ENCODE results near the gene KCNJ6. TPM values are rescaled to one million over a fixed set of nuclear protein-coding genes. Genes with fewer than 3 reads are reported as not detected.

The KCNJ6 gene
- total RNA-seq, 2 experiments from 2014 or later: not detected

GRCh38 chr21:37631319-37632117, 284.7 kb downstream of the KCNJ6 start:
- no peak overlapping the region for H3K4me2 ChIP-seq (ENCODE audit: low read length)

GRCh38 chr21:37630872-37631271, 285.4 kb downstream of the KCNJ6 start:
- H3K4me3 ChIP-seq (ENCODE audit: low read depth, low read length, poor library complexity, severe bottlenecking): no peak overlapping the region
- H3K79me2 ChIP-seq (ENCODE audit: insufficient read depth, low read depth, low read length): no peaks in the 10 kb centered on the region
- H4K20me1 ChIP-seq (ENCODE audit: insufficient read depth, low read length): no peaks in the 10 kb centered on the region
- no peak for TF ChIP-seq EZH2phosphoT487 (IDR thresholded peaks at IDR 0.05; ENCODE audit: borderline replicate concordance, low read depth, low read length)
- TF ChIP-seq, protein P1, sequence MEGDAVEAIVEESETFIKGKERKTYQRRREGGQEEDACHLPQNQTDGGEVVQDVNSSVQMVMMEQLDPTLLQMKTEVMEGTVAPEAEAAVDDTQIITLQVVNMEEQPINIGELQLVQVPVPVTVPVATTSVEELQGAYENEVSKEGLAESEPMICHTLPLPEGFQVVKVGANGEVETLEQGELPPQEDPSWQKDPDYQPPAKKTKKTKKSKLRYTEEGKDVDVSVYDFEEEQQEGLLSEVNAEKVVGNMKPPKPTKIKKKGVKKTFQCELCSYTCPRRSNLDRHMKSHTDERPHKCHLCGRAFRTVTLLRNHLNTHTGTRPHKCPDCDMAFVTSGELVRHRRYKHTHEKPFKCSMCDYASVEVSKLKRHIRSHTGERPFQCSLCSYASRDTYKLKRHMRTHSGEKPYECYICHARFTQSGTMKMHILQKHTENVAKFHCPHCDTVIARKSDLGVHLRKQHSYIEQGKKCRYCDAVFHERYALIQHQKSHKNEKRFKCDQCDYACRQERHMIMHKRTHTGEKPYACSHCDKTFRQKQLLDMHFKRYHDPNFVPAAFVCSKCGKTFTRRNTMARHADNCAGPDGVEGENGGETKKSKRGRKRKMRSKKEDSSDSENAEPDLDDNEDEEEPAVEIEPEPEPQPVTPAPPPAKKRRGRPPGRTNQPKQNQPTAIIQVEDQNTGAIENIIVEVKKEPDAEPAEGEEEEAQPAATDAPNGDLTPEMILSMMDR (conservative IDR thresholded peaks at IDR 0.05; ENCODE audit: low read length): no peak
- no peak overlapping the region for H2AFZ ChIP-seq (ENCODE audit: low read length)
- POLR2A ChIA-PET: no interaction called here
- H3K9me2 ChIP-seq (ENCODE audit: insufficient read depth, low read length): no peaks in the 10 kb centered on the region
- H3K27ac ChIP-seq (ENCODE audit: low read depth, low read length, poor library complexity, severe bottlenecking): no peak overlapping the region
- no peak overlapping the region for H3K4me2 ChIP-seq (ENCODE audit: low read length)
- DNase-seq (ENCODE audit: low spot score): no peak
- no peaks in the 10 kb centered on the region for H3K9me3 ChIP-seq (ENCODE audit: low read length)
- no peaks in the 10 kb centered on the region for H3K4me1 ChIP-seq (ENCODE audit: insufficient read depth, low read length, poor library complexity, severe bottlenecking)
- no peaks in the 10 kb centered on the region for H3K36me3 ChIP-seq (ENCODE audit: insufficient read depth, low read length)
- CTCF ChIA-PET (ENCODE audit: unreplicated experiment): no interaction called here
- intact Hi-C loops (cut with micrococcal nuclease; ENCODE audit: unreplicated experiment): no loop called here
- BruUV-seq (replicated peaks): no TSS peak

More at GRCh38 chr21:37631319-37632117, 284.7 kb downstream of the KCNJ6 start:
- Histone ChIP-seq H3K4me3 (ENCODE audit: low read depth, low read length, poor library complexity, severe bottlenecking) (no peak overlapping the region), H3K4me1 (ENCODE audit: insufficient read depth, low read length, poor library complexity, severe bottlenecking) (no peaks in the 10 kb centered on the region), H3K9me2 (ENCODE audit: insufficient read depth, low read length) (no peaks in the 10 kb centered on the region), H3K36me3 (ENCODE audit: insufficient read depth, low read length) (no peaks in the 10 kb centered on the region), H3K9me3 (ENCODE audit: low read length) (no peaks in the 10 kb centered on the region), H2AFZ (ENCODE audit: low read length) (no peak overlapping the region), H3K27ac (ENCODE audit: low read depth, low read length, poor library complexity, severe bottlenecking) (no peak overlapping the region), H3K79me2 (ENCODE audit: insufficient read depth, low read depth, low read length) (no peaks in the 10 kb centered on the region), H4K20me1 (ENCODE audit: insufficient read depth, low read length) (no peaks in the 10 kb centered on the region)
- DNase-seq (ENCODE audit: low spot score): no peak
- no TSS peak for BruUV-seq (replicated peaks)
- ChIA-PET POLR2A (no interaction called here), CTCF (ENCODE audit: unreplicated experiment) (no interaction called here)
- intact Hi-C loops (cut with micrococcal nuclease; ENCODE audit: unreplicated experiment): no loop called here
- TF ChIP-seq, protein P1 (conservative IDR thresholded peaks at IDR 0.05; ENCODE audit: low read length): no peak
- TF ChIP-seq EZH2phosphoT487 (IDR thresholded peaks at IDR 0.05; ENCODE audit: borderline replicate concordance, low read depth, low read length): no peak

DNA sequence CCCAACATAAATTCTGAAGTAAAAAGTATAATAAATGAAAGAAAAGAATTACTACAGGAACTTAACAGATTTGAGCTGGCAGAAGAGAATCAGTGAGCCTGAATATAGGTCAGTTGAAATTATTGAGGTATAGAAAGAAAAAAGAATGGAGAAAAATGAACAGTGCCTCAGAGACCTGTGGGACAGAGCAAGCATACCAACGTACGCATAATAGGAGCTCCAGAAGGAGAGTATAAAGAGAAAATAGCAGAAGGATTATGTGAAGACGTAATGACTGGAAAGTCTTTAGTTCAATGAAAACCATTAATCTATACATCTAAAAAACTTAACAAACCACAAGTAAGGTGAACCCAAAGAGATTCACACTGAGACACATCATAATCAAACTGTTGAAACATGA, 287.9 kb downstream of the KCNJ6 start:
- intact Hi-C loops (cut with micrococcal nuclease; ENCODE audit: unreplicated experiment): no loop called here
- H3K9me2 ChIP-seq (ENCODE audit: insufficient read depth, low read length): no peaks in the 10 kb centered on the region
- CTCF ChIA-PET (ENCODE audit: unreplicated experiment): no interaction called here

More for the DNA sequence above, 287.9 kb downstream of the KCNJ6 start:
- no peaks in the 10 kb centered on the region for H3K4me1 ChIP-seq (ENCODE audit: insufficient read depth, low read length, poor library complexity, severe bottlenecking)
- no peak overlapping the region for H3K4me2 ChIP-seq (ENCODE audit: low read length)
- H3K36me3 ChIP-seq (ENCODE audit: insufficient read depth, low read length): no peaks in the 10 kb centered on the region
- no peak overlapping the region for H3K27ac ChIP-seq (ENCODE audit: low read depth, low read length, poor library complexity, severe bottlenecking)
- BruUV-seq (replicated peaks): no TSS peak
- TF ChIP-seq, protein P1 (conservative IDR thresholded peaks at IDR 0.05; ENCODE audit: low read length): no peak
- no peak for TF ChIP-seq EZH2phosphoT487 (IDR thresholded peaks at IDR 0.05; ENCODE audit: borderline replicate concordance, low read depth, low read length)
- POLR2A ChIA-PET: interaction anchor here (1.0 kb wide), 1 partner anchor 9 kb away, joined by 3 read pairs; no protein-coding TSS in a partner anchor
- H4K20me1 ChIP-seq (ENCODE audit: insufficient read depth, low read length): no peaks in the 10 kb centered on the region
- H3K4me3 ChIP-seq (ENCODE audit: low read depth, low read length, poor library complexity, severe bottlenecking): no peak overlapping the region
- H3K9me3 ChIP-seq (ENCODE audit: low read length): no peaks in the 10 kb centered on the region
- H3K79me2 ChIP-seq (ENCODE audit: insufficient read depth, low read depth, low read length): no peaks in the 10 kb centered on the region
- no peak overlapping the region for H2AFZ ChIP-seq (ENCODE audit: low read length)
- DNase-seq (ENCODE audit: low spot score): no peak
